GM13977 (cell line): ENCODE results near the gene TMEM132C.

Experiments used
- DNase-seq: peaks from one replicate; pipeline ENCODE4 v3.0.0; 2012; ENCODE audit warnings: low spot score
- in situ Hi-C: fragments of 300-500 bp; cut with MboI; formaldehyde crosslinking; loops from one replicate; pipeline ENCODE4 v1.12.0; 2022; ENCODE audit warnings: low sequenced_read_pairs, low pct_unique_long_range_greater_than_20kb, mixed read lengths, inconsistent platforms; ENCODE audit not compliant: unreplicated experiment
- TF ChIP-seq, protein P1 (sequence below): IDR thresholded peaks from 2 replicates; pipeline ENCODE4 v1.5.1; 2012; ENCODE audit warnings: mild to moderate bottlenecking, control low read depth; ENCODE audit not compliant: insufficient read depth; ENCODE audit errors: extremely low read depth, missing control alignments

Gene TMEM132C

DNA sequence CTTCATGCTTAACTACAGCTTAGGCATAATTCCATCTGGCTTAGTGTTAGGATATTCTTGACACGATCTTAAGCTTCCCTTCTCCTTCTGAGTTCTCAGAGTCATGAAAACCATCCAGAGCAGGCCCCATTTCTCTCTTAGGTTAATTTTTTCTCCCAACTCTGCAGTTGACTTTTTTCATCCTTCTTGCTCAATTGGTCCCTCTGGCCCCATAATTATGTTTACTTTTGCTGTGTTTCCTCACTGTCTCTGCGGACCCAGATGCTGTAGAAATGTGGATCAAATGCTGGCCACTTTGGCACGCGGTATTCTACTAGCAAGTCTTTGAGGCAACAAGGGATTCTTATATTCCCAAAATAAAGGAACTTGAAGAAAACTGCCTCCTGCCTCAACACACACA is 9.5 kb downstream of the TMEM132C start:
- DNase-seq = no peak
- TF ChIP-seq, protein P1, sequence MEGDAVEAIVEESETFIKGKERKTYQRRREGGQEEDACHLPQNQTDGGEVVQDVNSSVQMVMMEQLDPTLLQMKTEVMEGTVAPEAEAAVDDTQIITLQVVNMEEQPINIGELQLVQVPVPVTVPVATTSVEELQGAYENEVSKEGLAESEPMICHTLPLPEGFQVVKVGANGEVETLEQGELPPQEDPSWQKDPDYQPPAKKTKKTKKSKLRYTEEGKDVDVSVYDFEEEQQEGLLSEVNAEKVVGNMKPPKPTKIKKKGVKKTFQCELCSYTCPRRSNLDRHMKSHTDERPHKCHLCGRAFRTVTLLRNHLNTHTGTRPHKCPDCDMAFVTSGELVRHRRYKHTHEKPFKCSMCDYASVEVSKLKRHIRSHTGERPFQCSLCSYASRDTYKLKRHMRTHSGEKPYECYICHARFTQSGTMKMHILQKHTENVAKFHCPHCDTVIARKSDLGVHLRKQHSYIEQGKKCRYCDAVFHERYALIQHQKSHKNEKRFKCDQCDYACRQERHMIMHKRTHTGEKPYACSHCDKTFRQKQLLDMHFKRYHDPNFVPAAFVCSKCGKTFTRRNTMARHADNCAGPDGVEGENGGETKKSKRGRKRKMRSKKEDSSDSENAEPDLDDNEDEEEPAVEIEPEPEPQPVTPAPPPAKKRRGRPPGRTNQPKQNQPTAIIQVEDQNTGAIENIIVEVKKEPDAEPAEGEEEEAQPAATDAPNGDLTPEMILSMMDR = no peak
- in situ Hi-C loops = no loop called here

DNA sequence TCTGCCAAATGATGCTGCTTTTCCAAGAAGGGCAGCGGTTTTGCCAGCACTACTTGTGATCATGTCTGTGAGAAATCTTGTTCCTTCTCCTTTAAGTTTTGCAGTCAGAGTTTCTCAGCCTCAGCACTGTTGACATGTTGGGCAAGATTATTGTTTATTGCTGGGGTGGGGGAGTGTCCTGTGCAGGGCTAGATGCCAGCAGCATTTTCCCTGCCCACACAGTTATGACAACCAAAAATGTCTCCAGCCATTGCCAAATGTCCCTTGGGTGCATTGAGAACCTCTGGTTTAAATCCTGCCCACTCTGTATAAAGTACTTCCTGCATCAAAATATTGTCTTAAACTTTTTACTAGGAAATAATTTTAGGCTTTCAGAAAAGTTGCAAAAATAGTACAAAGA is 20.0 kb downstream of the TMEM132C start:
- in situ Hi-C loops = no loop called here
- DNase-seq = no peak
- TF ChIP-seq, protein P1 = no peak

DNA sequence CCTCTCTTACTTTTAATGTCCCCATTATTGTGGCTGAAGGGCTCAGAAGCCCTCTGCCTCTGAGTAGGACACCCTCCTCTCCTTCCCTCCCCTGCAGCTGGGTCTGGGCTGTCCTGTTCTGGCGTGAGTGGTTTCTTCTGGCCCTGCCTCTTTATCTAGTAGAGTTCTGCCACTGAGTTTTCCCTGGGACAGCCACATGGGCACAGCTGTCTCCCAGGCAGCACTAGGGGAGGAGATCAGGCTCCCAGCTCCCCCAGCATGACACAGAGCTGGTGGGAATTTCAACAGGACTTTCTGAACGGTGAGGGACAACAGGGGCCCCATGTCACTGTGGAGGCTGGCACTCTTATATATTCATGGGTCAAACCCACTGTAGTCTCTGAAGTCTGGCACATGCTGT is 21.4 kb downstream of the TMEM132C start:
- DNase-seq = no peak
- in situ Hi-C loops = no loop called here
- TF ChIP-seq, protein P1 = no peak

DNA sequence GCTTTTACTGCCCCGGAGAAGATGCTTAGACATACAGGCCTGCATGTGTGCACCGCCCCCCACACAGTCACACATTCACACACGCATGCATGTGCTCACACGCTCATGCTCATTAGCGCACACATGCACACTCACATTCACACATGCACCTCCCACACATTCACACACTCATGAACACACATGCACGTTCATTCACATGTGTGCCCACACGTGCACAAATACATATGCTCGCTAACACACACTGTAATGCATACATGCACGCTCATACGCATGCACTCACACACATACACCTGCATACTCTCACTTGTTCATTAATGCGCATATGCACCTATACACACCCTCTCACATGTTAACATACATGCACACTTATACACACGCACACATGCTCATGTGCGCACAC is 21.9 kb downstream of the TMEM132C start:
- in situ Hi-C loops = no loop called here
- TF ChIP-seq, protein P1 = no peak
- no peak for DNase-seq

DNA sequence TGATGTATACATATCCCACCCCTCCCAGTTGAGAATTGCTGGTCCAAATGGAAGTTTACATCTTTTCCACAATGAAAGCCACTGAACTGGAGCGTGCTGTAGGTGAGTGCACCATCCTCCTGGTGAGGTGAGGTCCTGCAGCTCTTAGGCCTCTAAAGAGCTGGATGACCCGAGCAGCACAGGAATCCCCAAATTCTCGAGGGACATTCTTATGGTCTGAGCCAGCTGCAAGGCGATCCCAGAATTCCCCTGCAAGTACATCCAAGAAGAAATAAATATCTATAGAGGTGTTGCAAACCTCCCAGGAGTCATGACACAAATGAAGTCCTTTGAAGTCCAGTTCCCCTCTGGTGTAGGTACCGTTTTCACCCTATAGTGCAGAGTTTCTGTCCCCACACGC is 24.0 kb downstream of the TMEM132C start:
- in situ Hi-C loops = no loop called here
- TF ChIP-seq, protein P1 = no peak

DNA sequence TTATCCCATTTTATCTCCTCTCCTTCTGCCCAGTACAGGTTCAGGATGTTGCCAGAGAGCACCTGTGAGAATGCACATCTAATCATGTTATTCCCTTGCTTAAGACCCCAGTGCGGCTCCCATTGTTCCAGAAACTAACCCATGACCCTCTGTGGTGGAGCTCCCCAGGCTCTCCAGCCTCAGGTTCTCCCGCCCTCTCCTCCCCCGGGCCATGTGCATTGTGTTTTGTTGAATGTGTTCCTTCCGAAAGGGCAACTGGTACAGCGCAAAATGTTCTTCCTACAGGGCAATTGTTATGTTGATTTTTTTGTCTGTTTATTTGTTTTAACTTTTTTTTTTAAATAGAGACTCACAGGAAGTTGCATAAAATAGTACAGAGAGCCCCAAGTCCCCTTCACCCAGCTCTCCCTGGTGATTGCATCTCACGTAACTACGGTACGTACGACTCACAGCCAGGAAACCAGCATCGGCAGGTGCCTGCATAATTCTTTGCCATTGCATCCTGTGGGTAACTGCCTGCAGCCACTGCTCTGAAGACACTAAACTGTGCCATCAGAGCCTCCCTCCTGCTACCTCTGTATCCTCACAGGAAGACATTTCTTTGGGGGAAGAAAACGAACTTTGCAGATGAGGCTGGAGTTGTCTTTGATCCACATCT is 31.2 kb downstream of the TMEM132C start:
- in situ Hi-C loops = no loop called here
- TF ChIP-seq, protein P1 = no peak
- no peak for DNase-seq

More for the DNA sequence above, 24.0 kb downstream of the TMEM132C start:
- DNase-seq = no peak
